Activated naive CD8-positive, alpha-beta T cell treated with anti-CD3 and anti-CD28 coated beads, Interleukin-2, amount 50 U/mL, for 16 hours (primary cell): ENCODE measurements around the gene DOHH.
"Not testable (repeated sequence)": the region's sequence is repeated elsewhere in the genome, so short reads cannot be mapped to it uniquely, and the experiment has no call there.

Experiments used
- DNase-seq: peaks from one replicate; pipeline ENCODE4 v3.0.0-alpha.2; 2020; ENCODE audit warnings: low read depth, low spot score

Gene DOHH

GRCh38 chr19:3459089-3459881, 41.2 kb downstream of the DOHH start:
- DNase-seq = no peak

- no peak for DNase-seq
Observed at GRCh38 chr19:3458229-3459088, 42.0 kb downstream of the DOHH start.

- no peak for DNase-seq
Observed at GRCh38 chr19:3457528-3458228, 42.8 kb downstream of the DOHH start.

- no peak for DNase-seq
Observed at GRCh38 chr19:3456925-3457527, 43.4 kb downstream of the DOHH start.

GRCh38 chr19:3455960-3456601, 44.4 kb downstream of the DOHH start:
- no peak for DNase-seq

GRCh38 chr19:3455393-3455955, 45.0 kb downstream of the DOHH start:
- DNase-seq = no peak

GRCh38 chr19:3454656-3455392, 45.6 kb downstream of the DOHH start:
- DNase-seq = no peak

- DNase-seq = no peak
Observed at GRCh38 chr19:3453840-3454239, 46.6 kb downstream of the DOHH start.

- DNase-seq = not testable (repeated sequence)
Observed at GRCh38 chr19:3452942-3453214, 47.6 kb downstream of the DOHH start.

- no peak for DNase-seq
Observed at GRCh38 chr19:3452171-3452941, 48.1 kb downstream of the DOHH start.

GRCh38 chr19:3451451-3451866, 49.0 kb downstream of the DOHH start:
- DNase-seq = no peak

GRCh38 chr19:3450796-3451411, 49.6 kb downstream of the DOHH start:
- no peak for DNase-seq

GRCh38 chr19:3448616-3449334, 51.7 kb downstream of the DOHH start:
- DNase-seq = no peak

- not testable (repeated sequence) for DNase-seq
Observed at GRCh38 chr19:3446657-3447056, 53.8 kb downstream of the DOHH start.

GRCh38 chr19:3444695-3445234, 55.7 kb downstream of the DOHH start:
- DNase-seq = no peak

- no peak for DNase-seq
Observed at GRCh38 chr19:3443840-3444694, 56.4 kb downstream of the DOHH start.

GRCh38 chr19:3442487-3443071, 57.9 kb downstream of the DOHH start:
- no peak for DNase-seq
